Neural crest cell (in vitro differentiated cells): ENCODE measurements around the gene THAP9. TPM values are rescaled to one million over a fixed set of nuclear protein-coding genes. Genes with fewer than 3 reads are reported as not detected.

Source experiments
- DNase-seq: peaks from one replicate; pipeline ENCODE4 v3.0.0; 2021; ENCODE audit warnings: low read depth, mixed read lengths, low spot score
- H3K27ac Mint-ChIP-seq: one replicate; pipeline ENCODE4 v1.8.0; 2021; ENCODE audit warnings: mild to moderate bottlenecking, mixed read lengths; ENCODE audit not compliant: unreplicated experiment
- H3K27me3 Mint-ChIP-seq: 2 replicates; pipeline ENCODE4 v1.8.0; 2021; ENCODE audit warnings: low read depth, mild to moderate bottlenecking, mixed read lengths
- H3K36me3 Mint-ChIP-seq: 2 replicates; pipeline ENCODE4 v1.8.0; 2021; ENCODE audit warnings: low read depth, mild to moderate bottlenecking, mixed read lengths
- H3K4me1 Mint-ChIP-seq: 2 replicates; pipeline ENCODE4 v1.8.0; 2021; ENCODE audit warnings: mixed read lengths
- H3K4me3 Mint-ChIP-seq: one replicate; pipeline ENCODE4 v1.8.0; 2021; ENCODE audit warnings: mild to moderate bottlenecking, mixed read lengths
- H3K9me3 Mint-ChIP-seq: 2 replicates; pipeline ENCODE4 v1.8.0; 2021; ENCODE audit warnings: mixed read lengths
- total RNA-seq: library from RNA; stranded (reverse); gene quantifications from 2 replicates; pipeline ENCODE4 v1.2.1, GENCODE V29; 2021
- TF ChIP-seq, protein P1 (sequence below): fragments of 200-600 bp; sonication (generic); conservative IDR thresholded peaks from 2 replicates; pipeline ENCODE4 v1.5.0; 2021; ENCODE audit warnings: antibody characterized with exemption, mild to moderate bottlenecking

The THAP9 gene
- total RNA-seq, 1 donor from 2014 or later = 11.6 TPM

DNA sequence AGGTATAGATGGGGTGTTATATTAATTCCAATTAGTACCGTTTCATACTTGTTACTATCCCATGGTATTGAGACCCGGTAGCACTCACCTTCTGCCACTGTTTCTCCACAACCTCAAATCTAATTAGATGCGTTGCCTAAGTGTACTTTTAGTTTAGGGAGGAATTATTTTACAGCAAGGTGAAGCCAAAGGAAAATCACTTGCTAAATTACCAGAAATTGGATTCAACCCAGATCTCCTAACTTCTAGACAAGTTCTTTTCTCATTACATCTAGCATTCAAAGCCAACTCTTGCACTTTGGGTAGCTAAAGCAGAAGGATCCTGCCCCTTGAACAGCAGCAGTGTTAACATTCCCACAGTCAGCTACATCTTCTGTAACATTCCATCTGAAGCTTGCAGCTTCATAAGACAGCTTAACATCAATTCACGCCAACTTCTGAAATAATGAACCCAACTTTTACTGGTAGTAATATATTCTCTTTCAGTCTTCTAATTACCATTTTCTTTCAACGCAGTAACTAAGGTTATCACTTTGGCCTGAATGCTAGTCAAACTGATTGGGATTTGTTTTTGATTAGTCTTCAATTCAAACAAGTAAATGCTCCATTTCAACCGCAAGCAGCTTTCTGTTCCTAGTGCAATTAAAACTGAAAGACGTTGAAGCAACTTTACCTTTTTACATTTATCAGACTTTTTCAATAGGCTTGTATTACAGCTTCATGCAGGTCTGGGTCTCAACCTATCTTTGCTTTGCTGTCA is 8.6 kb upstream of the THAP9 start:
- peak overlapping the region; percentile 98 for H3K4me3 Mint-ChIP-seq
- peak overlapping the region; percentile 98 for H3K27ac Mint-ChIP-seq
- no peak for DNase-seq

DNA sequence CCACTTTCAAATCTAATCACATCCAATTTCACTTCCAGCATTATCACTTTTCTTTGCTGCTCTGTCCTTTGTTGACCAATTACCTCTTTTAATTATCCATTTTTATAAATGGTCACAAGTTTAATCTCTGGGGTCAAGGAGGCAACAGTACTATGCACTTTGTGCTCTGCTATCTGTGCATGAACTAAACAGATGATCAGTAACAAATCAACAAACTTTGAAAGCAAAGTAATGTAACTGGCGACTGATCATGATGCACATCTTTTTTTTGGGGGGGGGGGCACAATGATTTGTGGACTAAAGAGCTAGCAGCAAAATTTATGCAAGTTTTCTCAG is 8.1 kb upstream of the THAP9 start:
- Mint-ChIP-seq H3K27me3 (no peaks in the 10 kb centered on the region), H3K4me3 (peak overlapping the region; percentile 98), H3K9me3 (no peaks in the 10 kb centered on the region), H3K36me3 (peaks cover 6% of the 10 kb centered on the region), H3K4me1 (peaks cover 46% of the 10 kb centered on the region), H3K27ac (no peak overlapping the region)
- TF ChIP-seq, protein P1, sequence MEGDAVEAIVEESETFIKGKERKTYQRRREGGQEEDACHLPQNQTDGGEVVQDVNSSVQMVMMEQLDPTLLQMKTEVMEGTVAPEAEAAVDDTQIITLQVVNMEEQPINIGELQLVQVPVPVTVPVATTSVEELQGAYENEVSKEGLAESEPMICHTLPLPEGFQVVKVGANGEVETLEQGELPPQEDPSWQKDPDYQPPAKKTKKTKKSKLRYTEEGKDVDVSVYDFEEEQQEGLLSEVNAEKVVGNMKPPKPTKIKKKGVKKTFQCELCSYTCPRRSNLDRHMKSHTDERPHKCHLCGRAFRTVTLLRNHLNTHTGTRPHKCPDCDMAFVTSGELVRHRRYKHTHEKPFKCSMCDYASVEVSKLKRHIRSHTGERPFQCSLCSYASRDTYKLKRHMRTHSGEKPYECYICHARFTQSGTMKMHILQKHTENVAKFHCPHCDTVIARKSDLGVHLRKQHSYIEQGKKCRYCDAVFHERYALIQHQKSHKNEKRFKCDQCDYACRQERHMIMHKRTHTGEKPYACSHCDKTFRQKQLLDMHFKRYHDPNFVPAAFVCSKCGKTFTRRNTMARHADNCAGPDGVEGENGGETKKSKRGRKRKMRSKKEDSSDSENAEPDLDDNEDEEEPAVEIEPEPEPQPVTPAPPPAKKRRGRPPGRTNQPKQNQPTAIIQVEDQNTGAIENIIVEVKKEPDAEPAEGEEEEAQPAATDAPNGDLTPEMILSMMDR = no peak
- no peak for DNase-seq

More for the DNA sequence above, 8.6 kb upstream of the THAP9 start:
- Mint-ChIP-seq H3K27me3 (no peaks in the 10 kb centered on the region), H3K9me3 (no peaks in the 10 kb centered on the region), H3K36me3 (peaks cover 6% of the 10 kb centered on the region), H3K4me1 (peaks cover 47% of the 10 kb centered on the region)
- TF ChIP-seq, protein P1 = no peak

DNA sequence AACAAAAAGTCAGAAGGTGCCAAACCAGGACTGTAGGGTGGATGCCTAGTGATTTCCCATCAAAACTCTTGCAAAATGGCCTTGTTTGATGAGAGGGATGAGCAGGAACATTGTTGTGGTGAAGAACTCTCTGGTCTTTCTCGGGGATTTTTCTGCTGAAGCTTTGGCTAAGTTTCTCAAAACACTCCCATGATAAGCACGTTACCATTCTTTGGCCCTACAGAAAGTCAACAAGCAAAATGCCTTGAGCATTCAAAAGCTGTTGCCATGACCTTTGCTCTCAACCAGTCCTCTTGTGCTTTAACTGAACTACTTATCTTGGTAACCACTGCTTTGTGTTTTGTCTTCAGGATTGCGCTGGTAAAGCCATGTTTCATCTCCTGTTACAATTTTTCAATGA is 6.6 kb upstream of the THAP9 start:
- Mint-ChIP-seq H3K4me3 (peak overlapping the region; percentile 31), H3K27me3 (no peaks in the 10 kb centered on the region), H3K4me1 (peaks cover 41% of the 10 kb centered on the region), H3K9me3 (no peaks in the 10 kb centered on the region), H3K36me3 (peaks cover 6% of the 10 kb centered on the region), H3K27ac (no peak overlapping the region)
- TF ChIP-seq, protein P1 = no peak
- DNase-seq = no peak

DNA sequence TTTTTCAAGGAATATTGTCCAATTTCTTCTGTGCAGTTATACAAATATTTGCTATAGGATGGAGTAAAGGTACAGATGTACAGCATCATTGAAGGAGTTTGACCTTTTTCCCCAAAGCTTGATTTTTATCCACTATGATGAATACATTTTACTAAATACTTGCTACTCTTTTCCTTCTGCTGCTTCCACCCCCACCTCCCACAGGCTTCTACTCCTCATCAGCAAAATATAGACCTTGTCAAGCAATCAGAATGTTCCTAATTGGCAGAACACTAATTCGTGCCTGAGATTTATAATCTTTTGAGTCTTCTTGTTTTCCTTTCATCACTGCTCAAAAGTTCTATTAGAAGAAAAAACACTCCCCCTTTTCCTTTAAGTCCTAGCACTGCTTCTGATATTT is 3.8 kb upstream of the THAP9 start:
- no peaks in the 10 kb centered on the region for H3K27me3 Mint-ChIP-seq
- TF ChIP-seq, protein P1 = no peak
- DNase-seq = no peak
- peaks cover 21% of the 10 kb centered on the region for H3K4me1 Mint-ChIP-seq
- peak overlapping the region; percentile 25 for H3K4me3 Mint-ChIP-seq
- no peak overlapping the region for H3K27ac Mint-ChIP-seq
- H3K9me3 Mint-ChIP-seq = no peaks in the 10 kb centered on the region
- peaks cover 6% of the 10 kb centered on the region for H3K36me3 Mint-ChIP-seq

DNA sequence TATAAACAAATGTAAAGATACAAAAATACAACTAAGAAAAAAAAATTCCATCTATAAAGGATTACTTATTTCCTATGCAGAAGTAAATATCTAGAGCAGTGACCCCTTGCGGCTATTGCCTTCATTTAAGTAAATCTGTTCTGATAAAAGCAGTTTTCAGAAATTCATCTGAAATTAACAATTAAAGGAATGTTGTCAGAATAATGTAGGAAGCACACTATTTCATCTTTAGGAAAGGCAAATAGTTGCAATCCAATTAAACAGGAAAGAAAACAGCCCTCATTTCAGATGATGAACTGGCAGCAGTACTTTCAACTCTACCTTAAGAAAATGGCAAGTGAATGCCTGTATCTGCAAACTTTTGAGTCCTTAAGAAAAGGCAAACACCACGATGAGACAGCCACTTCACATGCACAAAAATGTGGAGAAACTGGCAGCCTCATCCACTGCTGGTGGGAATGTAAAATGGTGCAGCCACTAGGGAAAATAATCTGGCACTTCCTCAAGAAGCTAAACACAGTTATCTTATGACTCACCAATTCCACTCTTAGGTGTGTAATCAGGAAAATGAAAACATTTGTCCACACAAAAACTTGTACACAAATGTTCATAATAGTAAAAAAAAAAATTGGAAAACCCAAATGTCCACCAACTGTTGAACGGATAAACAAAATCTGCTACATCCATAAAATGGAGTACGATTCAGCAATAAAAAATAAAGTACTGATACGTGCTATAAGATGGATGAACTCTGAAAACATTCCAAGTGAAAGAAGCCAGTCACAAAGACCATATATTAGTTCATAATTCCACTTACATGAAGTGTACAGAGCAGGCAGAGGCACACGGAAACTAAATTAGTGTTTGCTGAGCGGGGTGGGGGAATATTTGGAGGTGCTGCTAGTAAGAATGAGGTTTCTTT is 2.0 kb upstream of the THAP9 start:
- Mint-ChIP-seq H3K4me1 (peaks cover 15% of the 10 kb centered on the region), H3K9me3 (no peaks in the 10 kb centered on the region), H3K4me3 (no peak overlapping the region), H3K27ac (no peak overlapping the region), H3K27me3 (no peaks in the 10 kb centered on the region), H3K36me3 (peaks cover 6% of the 10 kb centered on the region)
- DNase-seq = no peak
- TF ChIP-seq, protein P1 = peak; percentile 62
